ENCODE data around the gene CASP8. TPM values are rescaled to one million over a fixed set of nuclear protein-coding genes. Genes with fewer than 3 reads are reported as not detected.

CASP8 gene
- total RNA-seq, 4 donors from 2014 or later, result 11.9 to 22.7 (median 17.2) TPM

DNA sequence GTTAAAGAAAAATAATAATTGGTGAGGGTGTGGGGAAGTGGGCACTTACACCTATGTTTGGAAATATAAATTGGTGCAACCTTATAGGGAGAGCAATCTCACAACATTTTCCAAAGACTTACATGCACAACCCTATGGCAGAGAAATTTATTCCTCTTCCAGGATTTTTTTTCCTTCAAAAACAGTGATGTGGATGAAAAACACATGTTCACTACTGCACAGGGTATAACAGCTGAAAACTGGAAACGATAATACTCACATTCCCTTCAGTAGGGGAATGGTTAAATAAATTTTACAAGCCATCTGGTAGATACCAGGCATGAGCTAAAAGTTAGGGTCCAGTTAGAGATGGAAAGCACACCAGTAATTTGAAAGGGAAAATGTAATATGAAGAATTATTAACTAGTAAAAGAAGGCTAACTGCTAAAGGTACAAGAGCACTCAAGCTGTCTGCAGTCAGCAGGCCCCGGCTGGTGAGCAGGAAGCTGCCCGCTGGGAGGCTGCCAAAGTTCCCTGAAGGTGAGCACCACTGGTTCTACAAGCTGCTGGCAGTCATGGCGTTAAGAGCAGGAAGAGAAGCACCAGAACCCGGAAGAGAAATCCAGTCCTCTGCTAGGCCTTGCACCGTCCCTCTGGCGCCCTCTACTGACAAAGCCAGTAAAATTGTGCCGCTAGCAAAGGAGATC is 28.4 kb upstream of the CASP8 start:
- TF ChIP-seq CTCF (IDR thresholded peaks at IDR 0.05) (peak; percentile 76 to 93), POLR2AphosphoS5 (IDR thresholded peaks at IDR 0.05) (peak in 2 of 3 donors; percentile 43 to 61), POLR2A (IDR thresholded peaks at IDR 0.05) (no peak)
- Histone ChIP-seq H3K27ac (no peak overlapping the region), H3K4me3 (no peak overlapping the region), H3K36me3 (no peaks in the 10 kb centered on the region), H3K27me3 (no peaks in the 10 kb centered on the region), H3K9me3 (no peaks in the 10 kb centered on the region), H3K4me1 (peaks cover 52% of the 10 kb centered on the region)
- peak; percentile 93 for DNase-seq (ENCODE audit: low spot score in 2 of 2)
- 9% methylated on average over 8 of the region's 8 CpGs for WGBS

DNA sequence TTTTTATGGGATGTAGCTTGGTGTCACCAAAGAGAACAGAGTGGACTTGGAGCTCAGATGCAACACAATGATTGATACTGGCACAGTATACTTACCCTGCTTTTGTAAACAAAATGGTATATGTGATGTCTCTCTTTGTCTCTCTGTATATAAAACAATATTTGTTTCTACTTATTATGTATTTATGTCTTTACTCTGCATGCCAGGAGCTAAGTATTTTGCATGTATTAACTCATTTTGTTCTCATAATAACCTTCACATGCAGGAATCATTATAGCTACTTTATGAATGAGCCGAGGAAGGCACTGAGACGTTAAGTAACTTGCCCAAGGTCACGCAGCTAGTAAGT is 27.9 kb upstream of the CASP8 start:
- peaks cover 50% of the 10 kb centered on the region for H3K4me1 ChIP-seq
- H3K36me3 ChIP-seq, result no peaks in the 10 kb centered on the region
- 43% methylated on average over 3 of the region's 3 CpGs for WGBS
- no peaks in the 10 kb centered on the region for H3K27me3 ChIP-seq
- TF ChIP-seq POLR2A (IDR thresholded peaks at IDR 0.05) (no peak), CTCF (IDR thresholded peaks at IDR 0.05) (no peak)
- no peak for DNase-seq (ENCODE audit: low spot score in 2 of 2)
- no peaks in the 10 kb centered on the region for H3K9me3 ChIP-seq
- H3K4me3 ChIP-seq, result no peak overlapping the region
- no peak overlapping the region for H3K27ac ChIP-seq

DNA sequence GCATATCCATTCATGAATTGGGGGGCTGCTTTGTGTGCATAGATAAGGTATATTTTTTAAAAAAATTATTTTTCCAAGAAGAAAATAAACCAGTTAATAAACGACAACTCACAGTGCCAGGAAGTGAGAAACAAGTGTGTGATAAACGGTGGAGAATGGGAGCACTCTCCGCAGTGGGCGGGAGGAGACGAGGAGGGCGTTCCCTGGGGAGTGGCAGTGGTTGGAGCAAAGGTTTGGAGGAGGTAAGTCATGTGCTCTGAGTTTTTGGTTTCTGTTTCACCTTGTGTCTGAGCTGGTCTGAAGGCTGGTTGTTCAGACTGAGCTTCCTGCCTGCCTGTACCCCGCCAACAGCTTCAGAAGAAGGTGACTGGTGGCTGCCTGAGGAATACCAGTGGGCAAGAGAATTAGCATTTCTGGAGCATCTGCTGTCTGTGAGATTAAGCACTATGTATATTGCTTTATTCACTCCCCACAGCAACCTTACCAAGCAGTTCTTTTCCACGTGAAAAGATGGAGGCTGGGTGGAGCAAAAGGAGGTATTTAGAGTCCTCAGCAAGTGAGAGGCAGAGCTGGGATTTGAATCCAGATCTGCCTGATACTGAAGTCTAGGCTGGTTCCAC is 27.0 kb upstream of the CASP8 start:
- H3K27me3 ChIP-seq, result no peaks in the 10 kb centered on the region
- peaks cover 50% of the 10 kb centered on the region for H3K4me1 ChIP-seq
- H3K4me3 ChIP-seq, result peak overlapping the region; percentile 39
- no peak for TF ChIP-seq EP300 (IDR thresholded peaks at IDR 0.05)
- TF ChIP-seq POLR2A (IDR thresholded peaks at IDR 0.05), result no peak
- no peak for TF ChIP-seq CTCF (IDR thresholded peaks at IDR 0.05)
- TF ChIP-seq POLR2AphosphoS5 (IDR thresholded peaks at IDR 0.05), result no peak
- no peaks in the 10 kb centered on the region for H3K9me3 ChIP-seq
- WGBS, result 28% methylated on average over 8 of the region's 8 CpGs
- H3K36me3 ChIP-seq, result no peaks in the 10 kb centered on the region
- DNase-seq (ENCODE audit: low spot score in 2 of 2), result no peak
- peak overlapping the region; percentile 49 for H3K27ac ChIP-seq

DNA sequence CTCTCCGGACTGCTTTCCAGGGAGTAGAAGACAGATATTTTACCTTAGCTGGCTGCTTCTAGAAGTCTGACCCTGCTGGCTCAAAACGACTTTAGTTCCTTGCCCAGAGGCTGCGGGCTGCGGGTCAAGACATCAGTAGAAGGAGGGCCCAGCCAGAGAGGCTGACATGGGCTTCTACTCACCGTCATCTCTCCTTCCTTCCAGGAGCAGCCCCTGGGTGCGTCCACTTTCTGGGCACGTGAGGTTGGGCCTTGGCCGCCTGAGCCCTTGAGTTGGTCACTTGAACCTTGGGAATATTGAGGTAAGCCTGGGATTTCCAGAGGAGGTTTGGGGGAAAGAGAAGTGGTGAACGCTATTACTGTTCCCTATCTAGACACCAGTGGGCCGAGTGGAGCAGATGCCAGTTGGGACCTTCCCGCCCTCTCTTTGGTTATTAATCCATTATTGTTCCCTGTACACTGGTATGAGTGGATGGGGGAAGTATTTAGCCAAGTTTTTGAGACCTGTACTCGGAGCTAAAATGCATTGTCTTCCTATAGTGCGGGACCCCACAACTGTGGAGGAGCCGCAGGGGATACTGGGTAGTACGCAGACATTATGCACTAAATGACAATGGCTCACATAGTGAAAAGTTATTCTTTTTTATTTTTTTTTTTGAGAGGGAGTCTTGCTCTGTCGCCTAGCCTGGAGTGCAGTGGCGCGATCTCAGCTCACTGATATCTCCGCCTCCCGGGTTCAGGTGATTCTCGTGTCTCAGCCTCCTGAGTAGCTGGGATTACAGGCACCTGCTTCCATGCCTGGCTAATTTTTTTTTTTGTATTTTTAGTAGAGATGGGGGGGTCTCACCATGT is 26.3 kb upstream of the CASP8 start:
- H3K27ac ChIP-seq, result peak overlapping the region; percentile 49
- no peaks in the 10 kb centered on the region for H3K27me3 ChIP-seq
- TF ChIP-seq POLR2A (IDR thresholded peaks at IDR 0.05) (no peak), EP300 (IDR thresholded peaks at IDR 0.05) (no peak)
- WGBS, result 84% methylated on average over 21 of the region's 21 CpGs
- no peak for DNase-seq (ENCODE audit: low spot score in 2 of 2)
- H3K9me3 ChIP-seq, result no peaks in the 10 kb centered on the region
- H3K4me1 ChIP-seq, result peaks cover 51% of the 10 kb centered on the region
- peak overlapping the region; percentile 39 for H3K4me3 ChIP-seq
- no peaks in the 10 kb centered on the region for H3K36me3 ChIP-seq

DNA sequence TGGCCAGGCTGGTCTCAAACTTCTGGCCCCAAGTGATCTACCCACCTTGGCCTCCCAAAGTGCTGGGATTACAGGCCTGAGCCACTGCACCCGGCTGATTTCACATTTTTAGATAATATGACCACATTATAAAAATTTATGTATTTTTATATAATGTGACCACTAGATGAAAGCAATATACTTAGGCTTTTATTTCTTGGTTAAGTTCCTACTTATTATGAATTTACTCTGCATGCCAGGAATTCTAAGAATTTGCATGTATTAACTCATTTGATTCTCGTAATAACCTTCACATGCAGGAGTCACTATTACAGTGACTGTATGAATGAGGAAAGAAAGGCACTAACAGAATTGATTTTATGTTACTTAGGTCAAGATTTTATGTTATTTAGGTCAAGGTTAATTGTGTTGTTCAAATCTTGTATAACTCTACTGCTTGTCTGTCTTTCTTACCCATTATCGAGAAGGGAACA is 25.6 kb upstream of the CASP8 start:
- DNase-seq (ENCODE audit: low spot score in 2 of 2), result no peak
- Histone ChIP-seq H3K4me3 (peak overlapping the region; percentile 39), H3K27me3 (no peaks in the 10 kb centered on the region), H3K9me3 (no peaks in the 10 kb centered on the region), H3K4me1 (peaks cover 54% of the 10 kb centered on the region), H3K27ac (no peak overlapping the region), H3K36me3 (no peaks in the 10 kb centered on the region)
- 62% methylated on average over 3 of the region's 3 CpGs for WGBS
- TF ChIP-seq POLR2A (IDR thresholded peaks at IDR 0.05) (no peak), POLR2AphosphoS5 (IDR thresholded peaks at IDR 0.05) (no peak), EP300 (IDR thresholded peaks at IDR 0.05) (no peak), CTCF (IDR thresholded peaks at IDR 0.05) (no peak)
